Heart left ventricle (tissue), 16 donors: ENCODE measurements around the gene CTNNA1. TPM values are rescaled to one million over a fixed set of nuclear protein-coding genes. Genes with fewer than 3 reads are reported as not detected.
A peak's percentile ranks its signal among the peaks of the same experiment; 100 is the strongest.
"Not testable (repeated sequence)": the region's sequence is repeated elsewhere in the genome, so short reads cannot be mapped to it uniquely, and the experiment has no call there.

Experiments used
- ATAC-seq, 4 donors: fragments of 200-7000 bp; cut with Tn5 transposase; one replicate each; pipeline ENCODE4 v1.9.1; 2020 to 2022; ENCODE audit warnings: moderate library complexity in 4 of 4, mild to moderate bottlenecking in 3 of 4, moderate number of reproducible peaks in 1 of 4
- DNase-seq, 5 donors: peaks; one replicate each; pipeline ENCODE4 v3.0.0-alpha.2; 2020
- H3K27ac ChIP-seq, 12 donors: fragments of 200-600 bp; sonication (generic) in 4 of 12; one replicate each; pipeline versions ENCODE4 v1.5.0 to v1.8.0; 2016 to 2022; ENCODE audit warnings: mild to moderate bottlenecking in 2 of 12
- H3K27me3 ChIP-seq, 9 donors: fragments of 200-600 bp; sonication (generic) in 2 of 9; one replicate each; pipeline versions ENCODE4 v1.5.1 to v1.8.0; 2016 to 2022; ENCODE audit warnings: mild to moderate bottlenecking in 3 of 9
- H3K36me3 ChIP-seq, 9 donors: fragments of 200-600 bp; sonication (generic) in 2 of 9; one replicate each; pipeline versions ENCODE4 v1.5.0 to v1.8.0; 2018 to 2022; ENCODE audit warnings: mild to moderate bottlenecking in 2 of 9
- H3K4me1 ChIP-seq, 12 donors: fragments of 200-600 bp; sonication (generic) in 4 of 12; one replicate each; pipeline versions ENCODE4 v1.5.0 to v1.8.0; 2016 to 2022; ENCODE audit warnings: mild to moderate bottlenecking in 3 of 12
- H3K4me3 ChIP-seq, 12 donors: fragments of 200-600 bp; sonication (generic) in 4 of 12; one replicate each; pipeline versions ENCODE4 v1.5.0 to v1.8.0; 2017 to 2022; ENCODE audit warnings: mild to moderate bottlenecking in 9 of 12, moderate library complexity in 4 of 12
- H3K9me3 ChIP-seq, 12 donors: fragments of 200-600 bp; sonication (generic) in 4 of 12; one replicate each; pipeline versions ENCODE4 v1.5.0 to v1.8.0; 2016 to 2022; ENCODE audit warnings: mild to moderate bottlenecking in 1 of 12
- CTCF ChIP-seq, 12 donors: fragments of 200-600 bp; sonication (generic) in 4 of 12; IDR thresholded peaks; one replicate each; pipeline versions ENCODE4 v1.5.0 to v1.8.0; 2018 to 2022; ENCODE audit warnings: antibody characterized with exemption in 12 of 12, mild to moderate bottlenecking in 5 of 12
- POLR2A ChIP-seq, 2 donors: fragments of 450-650 bp; IDR thresholded peaks; one replicate each; pipeline ENCODE4 v1.6.1; 2017; ENCODE audit warnings: antibody characterized with exemption in 2 of 2, mild to moderate bottlenecking in 2 of 2, moderate library complexity in 2 of 2
- WGBS, 4 donors: extraction: QIAGEN DNeasy Blood & Tissue Kit in 2 of 4; methylation state at CpG; one replicate each; pipeline versions ENCODE4 v1.1.5 to v1.1.7; 2013 to 2018; 5-methylcytosine and 5-hydroxymethylcytosine counted together
- intact Hi-C, 10 donors: fragments of 100-400 bp; cut with DNase I; formaldehyde crosslinking; loops; one replicate each; pipeline versions ENCODE4 v1.11.1 to v1.14.2; 2022
- polyA plus RNA-seq, 2 donors: library from polyadenylated mRNA; stranded (reverse); fragments of 200-250 nt; gene quantifications; one replicate each; pipeline ENCODE4 v1.2.3, GENCODE V29; 2013
- total RNA-seq, 9 donors: library from RNA; depleted of rRNA in 2 of 9; stranded (reverse); fragments of >200 nt in 2 of 9; fragmentation: NEBNext Ultra II Directional in 3 of 9; extraction: Animal tissue kit (Norgen Biotek cat#: 25700) in 3 of 9; gene quantifications; one replicate each; pipeline versions ENCODE4 v1.1.0 to v1.2.4, GENCODE V29; 2016 to 2023
- donor health status: ischemic (EF 13 %, LVEDD 7.1; RV severe dilation, severe dysfunction).
- donor health status: healthy with polysubstance abuse.
- donor health status: DM: no; HTN: yes; CAD: no.
- donor health status: DM: no; HTN: no; CAD: no.
- donor health status: ischemic (EF 25% LVEDD 6.9; RV normal size, moderate dysfunction).
- donor health status: ischemic (EF 25% LVEDD 5.7; RV mildly dilated, moderate dysfunction).
- donor health status: healthy.
- donor health status: DM: yes; HTN: yes; CAD: no.
- donor health status: ischemic (EF 35%, LVEDD 5.7; RV mildly dilated, moderate dysfunction).
- donor health status: nonischemic (EF 11% LVEDD 7.7; RV severe dilation, severe dysfunction).
- donor health status: DM: yes; HTN: yes; CAD: no.
- donor health status: PGD.
- donor health status: ischemic (EF 29% LVEDD 5.4; RV normal size, mild dysfunction).
- donor health status: nonischemic (EF 23%, LVEDD 6.1; RV moderate dilation, normal function).

The CTNNA1 gene
- total and polyA plus RNA-seq, 11 donors: 140 to 460 (median 399) TPM

GRCh38 chr5:138745268-138745667, 8.0 kb upstream of the CTNNA1 start:
- Histone ChIP-seq H3K27ac (no peak overlapping the region), H3K9me3 (no peaks in the 10 kb centered on the region), H3K4me3 (no peak overlapping the region), H3K27me3 (no peaks in the 10 kb centered on the region), H3K4me1 (peaks cover 0 to 14% (median 0%) of the 10 kb centered on the region in 12 donors), H3K36me3 (no peaks in the 10 kb centered on the region)
- ATAC-seq (no peak), DNase-seq (no peak)
- 95 to 98% (median 96%) methylated on average over 6 of the region's 6 CpGs for whole genome bisulfite sequencing, 4 donors
- TF ChIP-seq CTCF (IDR thresholded peaks at IDR 0.05) (no peak), POLR2A (IDR thresholded peaks at IDR 0.05) (no peak)
- intact Hi-C loops: loop anchor here in 2 of 10 donors (5.0 to 10.0 kb wide), 2 partner anchors 232 to 520 kb away; no protein-coding TSS in a partner anchor

GRCh38 chr5:138748630-138749081, 4.6 kb upstream of the CTNNA1 start:
- Histone ChIP-seq H3K9me3 (no peaks in the 10 kb centered on the region), H3K27me3 (no peaks in the 10 kb centered on the region), H3K4me3 (no peak overlapping the region), H3K4me1 (peaks cover 0 to 8% (median 4%) of the 10 kb centered on the region in 12 donors), H3K36me3 (no peaks in the 10 kb centered on the region), H3K27ac (no peak overlapping the region)
- TF ChIP-seq POLR2A (IDR thresholded peaks at IDR 0.05): no peak
- TF ChIP-seq CTCF (IDR thresholded peaks at IDR 0.05): no peak
- DNase-seq (no peak), ATAC-seq (peak in 2 of 4 donors; percentile 2 to 33)
- intact Hi-C loops: loop anchor here in 2 of 10 donors (5.0 to 10.0 kb wide), 2 partner anchors 229 to 516 kb away; no protein-coding TSS in a partner anchor
- WGBS, 4 donors: 73 to 90% (median 82%) methylated on average over 6 of the region's 6 CpGs

- H3K4me1 ChIP-seq: peaks cover 10 to 30% (median 25%) of the 10 kb centered on the region in 12 donors
- not testable (repeated sequence) for H3K27me3 ChIP-seq, H3K27ac ChIP-seq, DNase-seq, H3K36me3 ChIP-seq, H3K9me3 ChIP-seq, ATAC-seq, H3K4me3 ChIP-seq
- intact Hi-C loops: loop anchor here in 3 of 10 donors (5.0 kb wide), 3 partner anchors 89 to 511 kb away; partner anchors contain the start of gene HSPA9 (in 2 of the 3)
- WGBS, 4 donors: 92 to 100% (median 94%) methylated on average over 2 of the region's 2 CpGs
Measured at GRCh38 chr5:138751344-138751743, 1.9 kb upstream of the CTNNA1 start.

- Histone ChIP-seq H3K36me3 (peaks cover 0 to 10% (median 3%) of the 10 kb centered on the region in 9 donors), H3K27me3 (no peaks in the 10 kb centered on the region), H3K4me3 (peak overlapping the region; percentile 63 to 100 (median 95)), H3K9me3 (no peaks in the 10 kb centered on the region), H3K27ac (peak overlapping the region; percentile 99 to 100 (median 100)), H3K4me1 (peaks cover 13 to 39% (median 30%) of the 10 kb centered on the region in 12 donors)
- ATAC-seq (peak in 2 of 4 donors; percentile 2 to 4), DNase-seq (peak in 4 of 5 donors; percentile 20 to 40 (median 26))
- intact Hi-C loops: loop anchor here in 3 of 10 donors (2.0 to 5.0 kb wide), 4 partner anchors 90 to 510 kb away; partner anchors contain the start of gene HSPA9 (in 2 of the 3)
- TF ChIP-seq CTCF (IDR thresholded peaks at IDR 0.05) (peak in 3 of 12 donors; percentile 14 to 25 (median 21)), POLR2A (IDR thresholded peaks at IDR 0.05) (no peak)
- WGBS, 4 donors: 26 to 31% (median 28%) methylated on average over 17 to 18 of the region's 18 CpGs
Measured at GRCh38 chr5:138752341-138752950, 779 bp upstream of the CTNNA1 start.
